ENCODE results near the gene DENND1A.

Gene DENND1A

DNA sequence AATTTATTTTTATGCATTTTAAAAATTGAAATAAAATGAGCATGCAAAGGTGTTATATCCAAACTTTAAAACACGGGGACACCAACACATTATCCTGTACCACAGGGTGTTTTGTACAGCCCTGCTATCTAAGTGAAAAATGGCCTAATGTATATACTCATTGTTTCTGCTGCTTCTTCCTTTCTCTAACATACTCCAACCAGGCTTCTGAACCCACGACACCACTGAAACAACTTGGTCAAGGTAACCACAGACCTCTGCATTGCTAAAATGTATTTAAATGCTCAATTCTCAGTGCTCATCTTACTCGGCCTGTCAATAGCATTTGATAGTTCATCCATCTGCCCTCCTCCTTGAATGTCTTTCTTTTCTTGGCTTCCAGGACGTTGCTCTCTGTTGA, 48.3 kb downstream of the DENND1A start:
- TF ChIP-seq, protein P1, sequence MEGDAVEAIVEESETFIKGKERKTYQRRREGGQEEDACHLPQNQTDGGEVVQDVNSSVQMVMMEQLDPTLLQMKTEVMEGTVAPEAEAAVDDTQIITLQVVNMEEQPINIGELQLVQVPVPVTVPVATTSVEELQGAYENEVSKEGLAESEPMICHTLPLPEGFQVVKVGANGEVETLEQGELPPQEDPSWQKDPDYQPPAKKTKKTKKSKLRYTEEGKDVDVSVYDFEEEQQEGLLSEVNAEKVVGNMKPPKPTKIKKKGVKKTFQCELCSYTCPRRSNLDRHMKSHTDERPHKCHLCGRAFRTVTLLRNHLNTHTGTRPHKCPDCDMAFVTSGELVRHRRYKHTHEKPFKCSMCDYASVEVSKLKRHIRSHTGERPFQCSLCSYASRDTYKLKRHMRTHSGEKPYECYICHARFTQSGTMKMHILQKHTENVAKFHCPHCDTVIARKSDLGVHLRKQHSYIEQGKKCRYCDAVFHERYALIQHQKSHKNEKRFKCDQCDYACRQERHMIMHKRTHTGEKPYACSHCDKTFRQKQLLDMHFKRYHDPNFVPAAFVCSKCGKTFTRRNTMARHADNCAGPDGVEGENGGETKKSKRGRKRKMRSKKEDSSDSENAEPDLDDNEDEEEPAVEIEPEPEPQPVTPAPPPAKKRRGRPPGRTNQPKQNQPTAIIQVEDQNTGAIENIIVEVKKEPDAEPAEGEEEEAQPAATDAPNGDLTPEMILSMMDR (IDR thresholded peaks at IDR 0.05) = no peak

DNA sequence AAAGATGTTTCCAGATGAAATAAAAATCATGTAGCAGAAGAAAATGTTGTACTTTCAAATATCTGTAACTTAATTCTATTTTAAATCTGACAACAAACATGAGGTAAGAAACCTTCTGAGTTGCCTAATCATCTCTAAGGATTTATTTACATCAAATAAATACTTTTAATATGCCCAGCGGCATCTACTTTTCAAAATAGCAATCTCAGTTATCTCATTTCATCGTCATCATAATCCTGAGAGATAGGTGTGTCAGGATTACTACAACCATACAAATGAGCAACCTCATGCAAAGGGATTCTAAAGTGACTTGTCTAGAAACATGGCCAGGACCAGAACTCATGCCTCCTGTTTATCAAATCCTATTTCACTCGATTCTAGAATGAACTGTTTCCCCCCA, 49.5 kb downstream of the DENND1A start:
- H3K4me3 Mint-ChIP-seq = no peak overlapping the region
- H3K27ac Mint-ChIP-seq = no peak overlapping the region
- H3K9me3 Mint-ChIP-seq = no peaks in the 10 kb centered on the region
- H3K27me3 Mint-ChIP-seq (ENCODE audit: low read depth, poor library complexity) = no peaks in the 10 kb centered on the region
- no peaks in the 10 kb centered on the region for H3K4me1 Mint-ChIP-seq
- TF ChIP-seq, protein P1 (IDR thresholded peaks at IDR 0.05) = no peak
- no peak for DNase-seq
- peaks cover 21% of the 10 kb centered on the region for H3K36me3 Mint-ChIP-seq (ENCODE audit: low read depth)

More for the DNA sequence above, 48.3 kb downstream of the DENND1A start:
- Mint-ChIP-seq H3K27ac (no peak overlapping the region), H3K27me3 (ENCODE audit: low read depth, poor library complexity) (no peaks in the 10 kb centered on the region), H3K9me3 (peaks cover under 1% of the 10 kb centered on the region), H3K4me1 (no peaks in the 10 kb centered on the region), H3K4me3 (no peak overlapping the region), H3K36me3 (ENCODE audit: low read depth) (peaks cover 11% of the 10 kb centered on the region)
- no peak for DNase-seq

DNA sequence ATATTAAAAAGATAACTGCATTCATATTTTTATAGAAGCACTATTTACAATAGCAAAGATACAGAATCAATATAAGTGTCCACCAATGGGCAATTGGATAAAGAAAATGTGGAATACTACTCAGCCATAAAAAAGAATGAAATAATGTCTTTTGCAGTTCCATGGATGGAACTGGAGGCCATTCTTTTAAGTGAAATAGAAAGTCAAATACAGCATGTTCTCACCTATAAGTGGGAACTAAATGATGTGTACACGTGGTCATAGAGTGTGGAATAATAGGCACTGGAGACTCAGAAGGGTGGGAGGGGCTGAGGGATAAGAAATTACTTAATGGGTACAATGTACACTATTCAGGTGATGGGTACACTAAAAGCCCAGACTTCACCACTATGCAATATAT, 53.2 kb downstream of the DENND1A start:
- Mint-ChIP-seq H3K4me1 (peaks cover 13% of the 10 kb centered on the region), H3K36me3 (ENCODE audit: low read depth) (peaks cover 22% of the 10 kb centered on the region), H3K27ac (no peak overlapping the region), H3K9me3 (no peaks in the 10 kb centered on the region), H3K4me3 (no peak overlapping the region), H3K27me3 (ENCODE audit: low read depth, poor library complexity) (no peaks in the 10 kb centered on the region)
- DNase-seq = no peak
- TF ChIP-seq, protein P1 (IDR thresholded peaks at IDR 0.05) = no peak

DNA sequence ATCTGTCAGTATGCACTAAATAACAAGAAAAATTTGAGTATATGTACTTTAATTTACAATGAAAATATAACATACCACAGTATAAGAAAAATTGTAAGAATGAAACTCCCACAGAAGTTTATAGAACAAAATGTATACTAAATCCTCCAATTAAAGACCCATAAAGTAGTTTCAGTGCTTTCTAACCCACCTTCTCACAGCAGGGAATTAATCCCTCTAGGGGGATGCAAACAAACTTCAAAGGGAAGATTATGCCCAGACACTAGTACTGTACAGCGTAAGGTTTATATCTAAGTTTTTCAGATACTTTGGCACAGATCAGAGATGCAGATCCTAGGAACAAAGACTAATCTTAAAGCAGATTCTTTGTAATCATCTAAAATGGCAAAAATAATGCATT, 57.2 kb downstream of the DENND1A start:
- Mint-ChIP-seq H3K4me3 (no peak overlapping the region), H3K27me3 (ENCODE audit: low read depth, poor library complexity) (no peaks in the 10 kb centered on the region), H3K36me3 (ENCODE audit: low read depth) (peaks cover 23% of the 10 kb centered on the region), H3K4me1 (peaks cover 22% of the 10 kb centered on the region), H3K27ac (no peak overlapping the region), H3K9me3 (no peaks in the 10 kb centered on the region)
- DNase-seq = no peak
- TF ChIP-seq, protein P1 (IDR thresholded peaks at IDR 0.05) = no peak

DNA sequence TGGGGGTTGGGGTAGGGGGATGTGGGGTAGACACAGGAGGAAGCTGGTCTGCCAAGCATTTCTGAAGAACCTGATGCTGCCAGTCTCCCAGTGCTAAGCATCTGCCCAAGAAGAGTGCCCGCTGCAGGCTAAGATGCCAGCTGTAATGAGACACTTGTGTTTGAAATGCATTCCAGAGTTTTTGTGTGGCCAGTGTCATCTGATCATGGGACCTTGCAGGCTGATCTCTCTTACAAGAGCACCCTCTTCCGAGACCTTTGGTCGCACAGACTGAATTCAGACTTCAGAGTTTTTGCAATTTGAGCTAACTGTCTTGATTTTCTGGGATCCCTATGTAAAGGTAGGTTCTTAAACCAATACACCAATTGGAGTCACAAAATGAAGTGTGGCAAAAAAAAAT, 58.1 kb downstream of the DENND1A start:
- no peaks in the 10 kb centered on the region for H3K9me3 Mint-ChIP-seq
- H3K27me3 Mint-ChIP-seq (ENCODE audit: low read depth, poor library complexity) = no peaks in the 10 kb centered on the region
- H3K4me1 Mint-ChIP-seq = peaks cover 30% of the 10 kb centered on the region
- TF ChIP-seq, protein P1 (IDR thresholded peaks at IDR 0.05) = no peak
- H3K36me3 Mint-ChIP-seq (ENCODE audit: low read depth) = peaks cover 21% of the 10 kb centered on the region
- no peak for DNase-seq
- H3K4me3 Mint-ChIP-seq = no peak overlapping the region
- peak overlapping the region; percentile 36 for H3K27ac Mint-ChIP-seq

DNA sequence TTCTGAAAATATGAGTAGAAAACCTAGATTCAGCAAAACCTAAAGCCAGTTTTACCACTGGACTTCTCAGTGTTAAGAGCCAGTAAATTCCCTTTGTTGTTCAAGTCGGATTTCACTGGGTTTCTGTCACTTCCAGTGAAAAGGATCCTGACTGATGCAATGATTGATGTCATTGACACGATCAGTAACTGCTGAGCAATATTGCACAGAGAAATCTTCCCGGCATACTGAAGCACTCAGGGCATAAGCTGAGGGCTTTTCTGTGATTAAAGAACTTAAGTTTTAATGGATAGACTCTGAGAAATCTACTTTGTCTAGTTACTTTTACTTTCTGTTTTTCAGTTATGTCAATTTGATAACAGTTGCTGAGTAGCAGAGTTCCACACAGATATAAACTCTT, 61.9 kb downstream of the DENND1A start:
- TF ChIP-seq, protein P1 (IDR thresholded peaks at IDR 0.05) = no peak
- Mint-ChIP-seq H3K4me1 (peaks cover 51% of the 10 kb centered on the region), H3K4me3 (no peak overlapping the region), H3K36me3 (ENCODE audit: low read depth) (peaks cover 7% of the 10 kb centered on the region), H3K27ac (no peak overlapping the region), H3K27me3 (ENCODE audit: low read depth, poor library complexity) (peaks cover 2% of the 10 kb centered on the region), H3K9me3 (no peaks in the 10 kb centered on the region)
- DNase-seq = no peak
